ENCODE results near the gene NEK10. TPM values are rescaled to one million over a fixed set of nuclear protein-coding genes. Genes with fewer than 3 reads are reported as not detected.

Gene NEK10
- total and polyA plus RNA-seq, 9 of the 15 experiments (the other 6 are each of a cell fraction or from before 2014, with no cell fraction given) = 0.07 TPM; not detected in 8

- Histone ChIP-seq H3K27ac (ENCODE audit: extremely low read depth, low read depth, low read length) (no peak overlapping the region), H3K4me3 (no peak overlapping the region), H3K79me2 (ENCODE audit: control insufficient read depth, insufficient read depth, low read length) (no peaks in the 10 kb centered on the region), H3K36me3 (ENCODE audit: control insufficient read depth, insufficient read depth, low read length) (no peaks in the 10 kb centered on the region), H2AFZ (ENCODE audit: low read depth, low read length) (no peak overlapping the region), H3K9me1 (ENCODE audit: control insufficient read depth, insufficient read depth, low read length) (no peaks in the 10 kb centered on the region), H3K9me3 (replicated peaks; ENCODE audit: control insufficient read depth, insufficient read depth, low read depth, low read length) (no peaks in the 10 kb centered on the region), H3K27me3 (ENCODE audit: control insufficient read depth in 2 of 2, insufficient read depth in 2 of 2, low read length in 2 of 2) (no peaks in the 10 kb centered on the region), H3K9ac (ENCODE audit: insufficient read depth in 1 of 2, low read depth in 2 of 2, low read length in 2 of 2) (no peak overlapping the region), H3K4me2 (ENCODE audit: insufficient read depth, low read length) (no peak overlapping the region), H3K4me1 (replicated peaks in 1 of 2; ENCODE audit: control insufficient read depth in 2 of 2, insufficient read depth in 2 of 2, low read length in 2 of 2) (no peaks in the 10 kb centered on the region), H4K20me1 (replicated peaks; ENCODE audit: control insufficient read depth, insufficient read depth, low read length) (no peaks in the 10 kb centered on the region)
- FAIRE-seq (no peak), ATAC-seq (no peak), DNase-seq (ENCODE audit: extremely low read depth in 1 of 4, low spot score in 3 of 4) (no peak)
- BruUV-seq (replicated peaks) = no TSS peak
- intact Hi-C loops (cut with micrococcal nuclease) (loop anchor here (10.0 kb wide), 2 partner anchors 345 to 1005 kb away; no protein-coding TSS in a partner anchor), in situ Hi-C loops (cut with MboI) (no loop called here)
- CTCF ChIA-PET (ENCODE audit: low intra/inter-chr PET ratio) = no interaction called here
- POLR2A ChIA-PET = no interaction called here
- 0% methylated on average over 9 of the region's 9 CpGs for WGBS (ENCODE audit: insufficient coverage, low coverage, missing lambda C conversion rate)
- TF ChIP-seq SRF (CRISPR knock-in tag; IDR thresholded peaks at IDR 0.05) (no peak), RNF219 (CRISPR knock-in tag; IDR thresholded peaks at IDR 0.05) (no peak), ZNF76 (CRISPR knock-in tag; IDR thresholded peaks at IDR 0.05; ENCODE audit: borderline replicate concordance) (no peak), TCF7 (IDR thresholded peaks at IDR 0.05; ENCODE audit: borderline replicate concordance) (no peak), NCOA4 (IDR thresholded peaks at IDR 0.05; ENCODE audit: partially characterized antibody) (no peak), PRPF4 (IDR thresholded peaks at IDR 0.05; ENCODE audit: insufficient read depth, low read depth, low read length, poor library complexity, severe bottlenecking) (no peak), NRF1 (conservative IDR thresholded peaks at IDR 0.05 in 1 of 2, IDR thresholded peaks at IDR 0.05 in 1 of 2) (no peak), SFPQ (IDR thresholded peaks at IDR 0.05; ENCODE audit: low read depth, low read length) (no peak), HMBOX1 (IDR thresholded peaks at IDR 0.05) (no peak), DEAF1 (CRISPR knock-in tag; IDR thresholded peaks at IDR 0.05) (no peak), ZNF695 (CRISPR knock-in tag; IDR thresholded peaks at IDR 0.05) (no peak)
Measured at GRCh38 chr3:27319847-27320526, 49.2 kb downstream of the NEK10 start.
